ENCODE results near the gene ALKBH7. TPM values are rescaled to one million over a fixed set of nuclear protein-coding genes. Genes with fewer than 3 reads are reported as not detected.

Gene ALKBH7
- total RNA-seq, 2 experiments from 2014 or later = 46.1 to 48.8 TPM

GRCh38 chr19:6417713-6418561 is 45.3 kb downstream of the ALKBH7 start:
- Mint-ChIP-seq H3K4me1 (ENCODE audit: low read depth) (peaks cover 12% of the 10 kb centered on the region), H3K4me3 (no peak overlapping the region), H3K36me3 (ENCODE audit: low read depth) (peaks cover 66% of the 10 kb centered on the region), H3K27ac (no peak overlapping the region), H3K9me3 (ENCODE audit: insufficient read depth) (no peaks in the 10 kb centered on the region), H3K27me3 (ENCODE audit: low read depth) (no peaks in the 10 kb centered on the region)
- CTCF ChIA-PET = no interaction called here
- POLR2A ChIA-PET = interaction anchor here (0.6 kb wide), 1 partner anchor 411 kb away, joined by 4 read pairs; no protein-coding TSS in a partner anchor
- DNase-seq (no peak), ATAC-seq (no peak)

GRCh38 chr19:6418562-6418932 is 46.0 kb downstream of the ALKBH7 start:
- Mint-ChIP-seq H3K27ac (no peak overlapping the region), H3K4me3 (no peak overlapping the region), H3K36me3 (ENCODE audit: low read depth) (peaks cover 69% of the 10 kb centered on the region), H3K9me3 (ENCODE audit: insufficient read depth) (no peaks in the 10 kb centered on the region), H3K27me3 (ENCODE audit: low read depth) (no peaks in the 10 kb centered on the region), H3K4me1 (ENCODE audit: low read depth) (peaks cover 18% of the 10 kb centered on the region)
- DNase-seq = no peak
- CTCF ChIA-PET = no interaction called here
- POLR2A ChIA-PET = interaction anchor here (0.6 kb wide), 2 partner anchors 21 to 410 kb away, joined by 3 to 4 read pairs; no protein-coding TSS in a partner anchor
- no peak for ATAC-seq

DNA sequence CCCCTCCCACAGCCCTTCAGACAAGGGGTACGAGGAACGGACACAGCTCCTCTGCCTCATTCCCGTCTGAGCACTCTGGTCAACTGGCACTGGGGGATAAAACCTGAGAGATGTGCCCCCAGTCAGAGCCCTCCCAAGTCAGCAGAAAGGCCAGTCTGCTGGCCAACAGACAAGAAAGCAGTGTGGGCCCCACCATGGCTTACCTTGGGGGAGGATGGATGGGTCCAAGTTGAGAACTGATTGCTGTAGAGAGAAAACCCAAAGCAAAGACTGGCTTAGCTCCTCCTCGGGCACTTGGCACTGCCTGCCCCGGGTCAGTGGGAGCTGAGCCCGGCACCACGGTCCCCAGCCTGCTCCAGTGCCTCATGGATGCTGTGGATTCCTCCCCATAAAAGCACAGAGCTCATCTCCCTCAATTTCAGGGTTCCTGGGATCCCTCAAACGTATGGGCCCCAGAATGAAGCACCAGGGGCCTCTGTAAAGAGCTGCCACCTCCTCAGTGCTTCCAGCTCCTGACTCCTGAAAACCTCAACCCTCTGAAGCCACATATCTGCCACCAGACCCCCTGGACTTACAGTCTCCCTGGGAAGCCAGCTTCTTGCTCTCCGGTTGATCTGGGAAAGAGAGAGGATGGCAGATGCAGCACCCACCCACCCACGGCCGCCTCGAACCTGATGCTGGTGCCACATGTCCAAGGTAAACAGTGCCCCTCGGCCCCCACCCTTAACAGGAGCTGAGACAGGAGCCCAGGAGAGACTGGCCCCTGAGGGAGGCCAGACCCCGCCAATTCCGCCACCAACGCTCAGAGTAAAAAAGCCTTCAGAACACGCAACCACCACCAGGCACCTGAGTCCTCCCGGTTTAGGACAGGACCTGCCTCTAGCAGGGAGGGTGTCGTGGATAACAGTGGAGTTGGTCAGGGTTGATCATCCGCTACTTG is 48.8 kb downstream of the ALKBH7 start:
- no peak overlapping the region for H3K27ac Mint-ChIP-seq
- peaks cover 54% of the 10 kb centered on the region for H3K36me3 Mint-ChIP-seq (ENCODE audit: low read depth)
- ChIA-PET POLR2A (interaction anchor here (0.9 to 2.1 kb wide), 5 partner anchors 19 to 49 kb away, joined by 3 to 6 read pairs (median 4); partner anchors contain the start of genes ALKBH7, GTF2F1 and SLC25A23), CTCF (interaction anchor here (1.1 kb wide), 1 partner anchor 84 kb away, joined by 3 read pairs; no protein-coding TSS in a partner anchor)
- DNase-seq (no peak), ATAC-seq (no peak)
- H3K9me3 Mint-ChIP-seq (ENCODE audit: insufficient read depth) = no peaks in the 10 kb centered on the region
- no peaks in the 10 kb centered on the region for H3K27me3 Mint-ChIP-seq (ENCODE audit: low read depth)
- H3K4me1 Mint-ChIP-seq (ENCODE audit: low read depth) = peaks cover 29% of the 10 kb centered on the region
- no peak overlapping the region for H3K4me3 Mint-ChIP-seq

GRCh38 chr19:6423499-6424194 is 51.1 kb downstream of the ALKBH7 start:
- CTCF ChIA-PET = no interaction called here
- H3K4me1 Mint-ChIP-seq (ENCODE audit: low read depth) = peaks cover 29% of the 10 kb centered on the region
- H3K27ac Mint-ChIP-seq = peak overlapping the region; percentile 85
- H3K4me3 Mint-ChIP-seq = peak overlapping the region; percentile 89
- H3K36me3 Mint-ChIP-seq (ENCODE audit: low read depth) = peaks cover 38% of the 10 kb centered on the region
- no peaks in the 10 kb centered on the region for H3K9me3 Mint-ChIP-seq (ENCODE audit: insufficient read depth)
- DNase-seq (peak; percentile 62), ATAC-seq (no peak)
- POLR2A ChIA-PET = interaction anchor here (0.9 kb wide), 1 partner anchor 12 kb away, joined by 3 read pairs; no protein-coding TSS in a partner anchor
- no peaks in the 10 kb centered on the region for H3K27me3 Mint-ChIP-seq (ENCODE audit: low read depth)

- Mint-ChIP-seq H3K27me3 (ENCODE audit: low read depth) (no peaks in the 10 kb centered on the region), H3K4me3 (peak within 1 kb of the TSS; percentile 89), H3K4me1 (ENCODE audit: low read depth) (peaks cover 29% of the 10 kb centered on the region), H3K36me3 (ENCODE audit: low read depth) (peaks cover 33% of the 10 kb centered on the region), H3K27ac (peak within 1 kb of the TSS; percentile 97), H3K9me3 (ENCODE audit: insufficient read depth) (no peaks in the 10 kb centered on the region)
- ATAC-seq (no peak), DNase-seq (peak; percentile 30)
- ChIA-PET POLR2A (interaction anchor here (0.6 to 1.8 kb wide), 6 partner anchors 31 to 377 kb away, joined by 3 to 11 read pairs (median 4); partner anchors contain the start of genes DENND1C and GTF2F1), CTCF (interaction anchor here (0.7 to 1.9 kb wide), 9 partner anchors 11 to 207 kb away, joined by 3 to 7 read pairs (median 4); partner anchors contain the start of genes ALKBH7, DENND1C and SLC25A23)
Observed at GRCh38 chr19:6424195-6424938, 51.8 kb downstream of the ALKBH7 start, which contains the start of gene KHSRP. TSS of gene KHSRP (minus strand) at chr19:6424811. CDS start at chr19:6424701, 110 bp downstream.

Small RNAs within 50 kb of the gene (microRNA-seq; reads per million reads assigned to microRNA genes)
- 24.1 reads per million, percentile 38 among the genes with 10 or more reads in this experiment for gene MIR3940
- gene MIR6790 = not detected
- gene MIR6885 = not detected

Other genes starting within 250 kb of the ALKBH7 start
- gene ACSBG2, start 237.1 kb upstream of the ALKBH7 start, total RNA-seq = not detected
- 10 to 100 TPM; 37.3 to 48.7 TPM for gene MLLT1, start 92.8 kb upstream of the ALKBH7 start, total RNA-seq
- under 1 TPM; 0.26 to 0.29 TPM for gene ACER1, start 39.2 kb upstream of the ALKBH7 start, total RNA-seq
- 100 to 1,000 TPM; 142 to 160 TPM for gene CLPP, start 11.3 kb upstream of the ALKBH7 start, total RNA-seq
- 1 to 10 TPM; 2.1 to 2.6 TPM for gene PSPN, start 3.1 kb downstream of the ALKBH7 start, total RNA-seq
- 10 to 100 TPM; 71.2 to 71.5 TPM for gene GTF2F1, start 20.4 kb downstream of the ALKBH7 start, total RNA-seq
- 100 to 1,000 TPM; 345 to 354 TPM for gene KHSRP, start 52.0 kb downstream of the ALKBH7 start, total RNA-seq
- gene SLC25A41, start 61.0 kb downstream of the ALKBH7 start, total RNA-seq = under 1 TPM; 0.16 to 0.18 TPM
- gene SLC25A23, start 87.0 kb downstream of the ALKBH7 start, total RNA-seq = 10 to 100 TPM; 27.5 to 28.0 TPM
- gene CRB3, start 91.5 kb downstream of the ALKBH7 start, total RNA-seq = 1 to 10 TPM in 1 of 2 experiments, not detected in 1; 1.1 TPM
- gene DENND1C, start 109.0 kb downstream of the ALKBH7 start, total RNA-seq = 10 to 100 TPM; 94.1 to 97.5 TPM
- 1 to 10 TPM; 6.6 to 6.9 TPM for gene TUBB4A, start 129.5 kb downstream of the ALKBH7 start, total RNA-seq
- 1 to 10 TPM; 1.5 to 1.7 TPM for gene TNFSF9, start 158.2 kb downstream of the ALKBH7 start, total RNA-seq
- gene CD70, start 218.4 kb downstream of the ALKBH7 start, total RNA-seq = 10 to 100 TPM; 16.9 to 17.3 TPM